Eye (tissue), 1 donor: ENCODE data around the gene CPN2.
A peak's percentile ranks its signal among the peaks of the same experiment; 100 is the strongest.

Experiments
- DNase-seq: peaks from one replicate; pipeline ENCODE4 v3.0.0-alpha.2; 2015

CPN2 gene

DNA sequence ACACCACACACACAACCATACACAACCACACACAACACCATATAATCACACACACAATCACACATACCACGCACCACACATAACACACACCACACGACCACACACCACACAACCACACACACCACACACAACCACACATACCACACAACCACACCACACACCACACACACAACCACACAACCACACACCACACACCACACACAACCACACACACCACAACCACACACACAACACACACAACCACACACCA lies 24.2 kb downstream of the CPN2 start:
- DNase-seq: peak; percentile 75

DNA sequence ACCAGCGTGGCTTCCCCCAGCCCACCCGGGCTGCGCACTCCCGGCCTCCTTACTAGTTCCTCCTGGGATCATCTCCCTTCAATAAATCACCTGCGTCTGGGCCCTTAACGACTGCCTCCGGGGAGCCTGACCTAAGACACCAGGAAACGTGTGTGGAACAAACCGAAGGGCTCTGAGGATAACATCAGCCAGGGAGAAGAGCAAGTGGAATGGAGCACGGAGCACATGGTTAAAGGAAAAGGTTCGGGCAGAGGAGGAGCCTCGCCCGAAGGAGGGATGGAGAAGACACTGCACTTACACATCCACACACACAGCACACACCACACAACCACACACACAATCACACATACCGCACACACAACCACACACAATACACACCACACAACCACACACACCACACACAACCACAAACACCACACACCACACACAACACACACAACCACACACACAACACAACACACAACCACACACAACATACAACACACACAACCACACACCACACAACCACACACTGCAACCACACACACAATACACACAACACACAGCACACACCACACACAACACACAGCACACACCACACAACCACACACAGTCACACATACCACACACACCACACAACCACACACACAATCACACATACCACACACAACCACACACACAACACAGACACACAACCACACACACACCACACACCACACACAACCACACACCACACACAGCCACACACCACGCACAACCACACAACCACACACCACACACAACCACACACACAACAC lies 24.7 kb downstream of the CPN2 start:
- DNase-seq: no peak

DNA sequence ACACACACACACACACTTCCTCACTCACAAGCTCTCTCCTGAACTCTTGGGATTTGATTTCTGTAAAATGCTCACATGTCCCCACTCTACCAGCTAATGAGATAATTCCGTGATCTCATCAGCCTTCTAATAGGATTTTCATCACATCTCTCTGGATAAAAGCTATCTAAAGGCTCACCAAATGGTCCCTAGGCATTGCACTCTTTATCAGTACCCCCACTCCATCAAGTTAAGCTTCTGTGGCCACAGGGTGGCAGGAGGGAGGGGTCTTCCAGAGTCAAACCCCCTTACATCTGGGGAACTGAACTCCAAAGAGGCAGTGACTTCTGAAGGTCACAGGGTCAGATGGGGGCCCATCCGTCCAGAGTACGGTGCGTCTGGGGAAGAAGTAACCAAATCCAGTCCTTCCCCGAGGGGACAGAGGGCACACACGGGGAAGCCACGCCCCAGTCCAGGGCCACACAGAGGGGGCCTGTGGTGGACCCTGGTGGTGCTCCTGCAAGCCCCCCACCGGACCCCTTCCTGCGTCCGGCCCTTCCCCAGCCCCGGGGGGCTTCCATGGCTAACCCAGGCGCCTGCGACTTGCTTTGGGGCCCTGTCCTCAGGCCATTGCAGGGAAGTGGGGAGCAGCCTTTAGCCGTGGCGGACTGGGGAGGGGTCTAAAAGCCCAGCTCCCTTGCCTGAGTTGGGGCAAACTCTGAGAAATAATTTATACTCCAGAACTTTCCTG lies 25.5 kb downstream of the CPN2 start:
- DNase-seq: peak; percentile 46

- no peak for DNase-seq
Measured at GRCh38 chr3:194324823-194325327, 26.3 kb downstream of the CPN2 start.

DNA sequence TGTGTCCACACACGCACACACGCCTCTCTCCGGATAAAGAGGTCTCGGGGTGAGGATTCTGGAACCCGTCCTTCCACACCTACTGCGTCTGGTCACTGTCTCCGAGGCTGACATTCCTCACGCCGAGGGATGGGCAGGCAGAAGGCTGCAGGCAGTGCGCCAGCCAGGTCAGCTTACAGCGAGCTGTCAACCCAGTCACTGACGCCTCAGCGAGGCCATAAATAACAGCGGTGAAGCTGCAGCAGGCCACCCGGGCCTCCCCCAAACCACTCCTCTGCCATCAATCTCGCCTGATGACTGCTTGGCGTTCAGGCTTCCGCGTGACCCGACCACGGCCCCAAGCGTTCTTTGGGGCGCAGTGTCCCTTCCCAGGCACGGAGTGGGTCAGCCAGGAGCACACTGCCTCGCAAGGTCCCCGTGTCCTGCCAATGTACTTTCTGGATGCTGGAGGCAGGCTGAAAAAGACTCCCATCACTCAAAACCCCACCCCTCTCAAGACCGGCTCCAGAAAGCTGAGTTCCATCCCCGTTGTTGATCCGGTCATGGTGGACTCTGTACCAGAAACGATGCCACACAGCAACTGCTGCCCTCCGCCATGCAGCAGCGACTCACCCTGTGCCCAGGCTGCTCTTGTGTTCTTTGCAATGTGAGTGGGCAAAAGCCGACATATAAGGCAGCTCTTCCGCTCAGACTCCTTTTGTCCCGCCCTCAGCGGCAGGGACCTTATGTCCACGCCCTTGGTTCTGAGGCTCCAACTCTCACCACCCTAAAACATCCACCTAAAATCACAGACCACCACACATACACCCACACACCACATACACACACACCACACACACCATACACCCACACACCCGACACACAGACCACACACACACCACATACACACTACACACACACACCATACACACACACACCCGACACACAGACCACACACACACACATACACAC lies 27.1 kb downstream of the CPN2 start:
- peak; percentile 81 for DNase-seq

DNA sequence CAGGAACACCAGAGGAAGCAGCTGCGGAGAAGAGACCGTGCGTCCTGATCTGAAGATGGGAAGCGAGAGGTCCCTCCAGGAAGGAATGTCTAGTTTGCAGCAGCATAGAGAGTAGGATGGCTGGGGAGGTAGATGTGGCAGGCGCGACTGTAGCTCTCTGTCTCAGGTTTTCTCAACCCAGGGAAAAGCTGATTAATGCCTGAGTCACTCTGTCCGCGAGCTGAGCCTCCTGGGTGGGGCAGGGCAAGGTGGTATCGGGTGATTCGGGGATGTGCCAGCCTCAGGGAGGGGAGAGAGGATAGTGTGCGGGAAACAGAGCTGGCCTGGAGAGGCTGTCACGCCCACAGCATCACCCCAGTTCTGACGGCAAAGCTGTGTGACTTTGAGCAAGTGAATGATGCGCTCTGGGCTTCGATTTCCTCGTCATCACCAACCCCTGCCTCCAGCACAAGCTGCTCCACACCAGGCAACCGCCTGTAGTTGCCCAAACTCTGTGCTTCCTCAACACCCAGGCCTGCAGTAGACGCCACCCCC lies 28.4 kb downstream of the CPN2 start:
- DNase-seq: no peak

- no peak for DNase-seq
Measured at GRCh38 chr3:194321693-194322640, 29.2 kb downstream of the CPN2 start.

DNA sequence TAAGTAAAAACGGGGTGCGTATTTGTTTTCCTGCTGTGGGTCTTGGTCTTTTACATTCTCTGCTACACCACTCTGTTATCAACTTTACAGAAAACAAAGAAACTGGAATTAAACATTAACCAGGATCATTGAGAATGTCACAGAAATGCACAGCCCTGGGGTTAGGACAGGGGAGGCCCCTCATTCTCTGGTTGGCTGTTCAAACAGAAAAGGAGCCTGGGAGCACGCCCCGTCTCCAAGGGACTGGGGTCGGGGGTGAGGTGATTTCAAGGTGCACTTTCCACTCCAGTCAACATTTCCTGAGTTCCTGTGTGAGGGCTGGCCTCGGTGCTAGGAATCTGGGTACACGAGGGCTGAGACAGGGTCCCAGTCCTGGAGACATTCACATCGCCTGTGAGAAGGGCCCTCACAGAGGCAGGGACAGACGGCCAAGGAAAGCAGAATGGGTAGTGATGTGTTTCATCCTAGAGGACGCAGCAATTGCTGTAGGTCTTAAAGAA lies 30.3 kb downstream of the CPN2 start:
- DNase-seq: no peak

DNA sequence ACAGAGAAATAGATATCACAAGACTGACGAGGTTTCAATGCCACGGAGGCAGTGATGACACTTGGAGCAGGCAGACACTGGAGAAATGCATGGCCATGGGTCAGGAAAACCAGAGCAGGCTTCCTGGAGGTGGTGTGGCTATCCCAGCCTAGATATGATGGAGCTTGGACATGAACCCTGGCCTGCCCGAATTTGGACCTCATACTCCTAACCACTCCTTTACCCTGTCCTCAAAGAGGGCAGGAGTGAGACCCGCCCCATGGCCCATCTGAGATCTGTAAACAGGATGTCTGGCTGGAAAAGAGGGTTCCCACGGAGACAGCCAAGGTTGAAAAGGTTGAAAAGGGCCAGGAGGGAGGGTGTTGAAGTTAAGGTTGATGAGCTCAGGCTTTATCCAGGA lies 31.0 kb downstream of the CPN2 start:
- DNase-seq: no peak

DNA sequence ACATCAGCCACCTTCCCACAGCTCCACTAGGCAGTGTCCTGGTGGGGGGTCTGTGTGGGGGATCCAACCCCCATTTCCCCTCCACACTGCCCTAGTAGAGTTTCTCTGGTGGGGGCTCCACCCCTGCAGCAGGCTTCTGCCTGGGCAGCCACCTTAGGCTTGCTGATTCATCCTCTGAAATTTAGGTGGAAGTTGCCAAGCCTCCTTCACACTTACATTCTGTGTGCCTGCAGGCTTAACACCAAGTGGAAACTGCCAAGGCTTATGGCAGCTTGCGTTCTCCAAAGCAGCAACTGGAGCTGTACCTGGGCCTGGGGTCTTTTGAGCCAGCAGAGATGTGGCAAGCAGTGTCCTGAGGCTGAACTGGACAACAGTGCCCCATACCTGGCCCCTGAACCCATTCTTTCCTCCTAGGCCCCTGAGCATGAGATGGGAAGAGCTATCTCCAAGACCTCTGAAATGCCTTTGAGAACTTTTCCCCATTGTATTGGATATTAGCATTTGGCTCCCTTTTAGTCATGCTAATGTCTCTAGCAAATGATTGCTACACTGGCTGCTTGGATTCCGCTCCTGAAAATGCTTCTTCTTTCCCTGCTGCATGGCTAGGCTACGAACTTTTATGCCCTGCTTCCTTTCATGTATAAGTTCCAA lies 32.5 kb downstream of the CPN2 start:
- no peak for DNase-seq

DNA sequence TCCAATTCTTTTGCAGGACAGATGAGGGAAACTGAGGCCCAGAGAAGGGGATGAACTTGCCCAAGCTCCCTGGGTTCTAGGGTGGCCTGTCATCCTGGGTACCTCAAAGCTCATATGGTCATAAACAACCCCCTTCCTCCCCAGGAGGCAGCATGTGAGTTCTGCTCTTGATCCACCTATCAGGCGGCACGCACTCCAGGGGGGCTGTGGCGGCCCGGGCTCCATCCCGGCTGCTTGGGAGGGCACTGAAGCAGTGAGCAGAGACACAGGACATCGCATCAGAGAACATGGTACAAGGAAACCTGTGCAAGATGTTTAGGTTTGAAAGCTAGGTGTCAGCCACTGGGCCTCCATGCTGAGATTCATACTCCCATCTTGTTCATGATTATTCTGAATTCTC lies 34.2 kb downstream of the CPN2 start:
- DNase-seq: no peak

GRCh38 chr3:194315965-194316361 lies 35.2 kb downstream of the CPN2 start:
- no peak for DNase-seq

DNA sequence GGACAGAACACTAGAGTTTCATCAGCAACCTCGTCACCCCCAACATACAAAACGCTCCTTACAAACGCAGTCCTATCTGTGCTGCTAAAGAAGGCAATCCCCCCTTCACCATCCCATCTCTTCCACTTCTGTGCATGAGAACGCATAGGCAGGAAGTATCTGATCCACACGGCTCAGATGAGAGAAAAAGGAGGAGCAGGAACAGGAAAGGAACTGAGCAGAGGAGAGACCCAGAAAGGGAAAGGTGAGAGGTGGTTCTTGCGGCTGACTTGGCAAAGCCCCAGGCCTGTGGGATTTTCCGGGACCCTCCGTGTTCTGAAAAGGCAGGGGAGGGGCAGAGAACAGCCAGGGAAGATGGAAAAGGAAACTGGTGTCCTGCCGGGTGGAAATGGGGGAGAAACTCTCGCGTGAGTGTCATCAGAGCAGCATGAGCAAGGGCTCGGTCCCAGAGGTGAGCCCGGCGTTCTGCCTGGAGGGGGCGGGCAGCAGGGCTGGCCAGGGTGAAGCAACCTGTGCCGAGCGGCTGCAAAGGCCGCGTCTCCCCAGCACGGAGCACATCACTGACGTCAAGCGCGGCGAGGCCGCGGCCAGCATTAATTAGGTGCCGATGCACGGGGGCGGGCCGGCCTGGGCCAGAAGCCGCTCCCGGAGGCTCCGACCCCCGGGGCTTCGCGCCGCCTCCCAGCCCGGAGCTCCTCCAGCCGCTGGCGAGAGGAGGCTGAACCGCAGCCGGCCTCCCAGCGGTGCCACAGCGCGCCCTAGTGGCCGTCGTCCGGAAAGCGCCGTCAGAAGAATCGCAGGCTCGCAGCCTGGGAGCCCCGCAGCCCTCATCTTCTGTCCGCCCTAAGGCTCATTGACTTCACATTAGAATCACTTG lies 35.8 kb downstream of the CPN2 start:
- peak; percentile 96 for DNase-seq

- no peak for DNase-seq
Measured at GRCh38 chr3:194314388-194315068, 36.6 kb downstream of the CPN2 start.

- DNase-seq: peak; percentile 48
Measured at GRCh38 chr3:194313560-194314387, 37.4 kb downstream of the CPN2 start.

GRCh38 chr3:194312743-194313281 lies 38.3 kb downstream of the CPN2 start:
- peak; percentile 73 for DNase-seq

GRCh38 chr3:194312186-194312742 lies 38.9 kb downstream of the CPN2 start:
- no peak for DNase-seq

DNA sequence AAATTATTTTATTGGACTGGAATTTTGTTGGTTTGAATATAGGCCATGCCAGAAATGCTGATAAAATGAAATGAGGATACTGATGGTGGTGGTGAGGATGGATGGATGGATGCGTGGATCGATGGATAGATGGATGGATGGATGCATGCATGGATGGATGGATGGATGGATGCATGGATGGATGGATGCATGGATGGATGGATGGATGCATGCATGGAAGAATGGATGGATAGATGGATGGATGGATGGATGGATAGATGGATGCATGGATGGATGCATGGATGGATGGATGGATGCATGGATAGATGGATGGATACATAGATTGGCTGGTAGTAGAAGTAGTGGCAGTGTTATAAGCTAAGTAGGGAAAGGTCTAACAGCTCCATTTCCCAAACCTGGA lies 40.1 kb downstream of the CPN2 start:
- no peak for DNase-seq
